ENCODE measurements around the gene SERPINH1. TPM values are rescaled to one million over a fixed set of nuclear protein-coding genes. Genes with fewer than 3 reads are reported as not detected.
A peak's percentile ranks its signal among the peaks of the same experiment; 100 is the strongest.

Gene SERPINH1
- total and polyA plus RNA-seq, 4 donors = 112 to 585 (median 287) TPM

- Histone ChIP-seq H3K9ac (ENCODE audit: insufficient read depth in 1 of 2, low read length in 2 of 2) (no peak overlapping the region), H3K27ac (ENCODE audit: low read depth in 1 of 2, low read length in 1 of 2) (peak overlapping the region in 1 of 2 donors; percentile 77), H3K27me3 (ENCODE audit: control insufficient read depth in 3 of 3, insufficient read depth in 3 of 3, low read length in 2 of 3) (no peaks in the 10 kb centered on the region), H3K4me3 (no peak overlapping the region), H3K4me1 (ENCODE audit: control insufficient read depth in 5 of 5, insufficient read depth in 5 of 5, low read length in 5 of 5) (peaks cover 0 to 11% (median 0%) of the 10 kb centered on the region in 5 donors), H3K9me3 (ENCODE audit: control insufficient read depth in 4 of 4, insufficient read depth in 3 of 4, low read length in 3 of 4) (peaks cover 0 to 2% (median 0%) of the 10 kb centered on the region in 4 donors), H3K36me3 (ENCODE audit: control insufficient read depth in 4 of 4, insufficient read depth in 4 of 4, low read length in 4 of 4) (peaks cover 7 to 24% (median 9%) of the 10 kb centered on the region in 4 donors)
- DNase-seq = peak; percentile 51 to 62 (median 52)
- WGBS, 2 donors = 8 to 10% methylated on average over 8 of the region's 8 CpGs
- peak; percentile 72 for ATAC-seq (ENCODE audit: insufficient read depth, low FRiP score)
- TF ChIP-seq CTCF (IDR thresholded peaks at IDR 0.05; ENCODE audit: control extremely low read depth, extremely low read depth) = no peak
These were observed 14.5 kb downstream of the SERPINH1 start for GRCh38 chr11:75576499-75576918.

- DNase-seq (no peak), ATAC-seq (ENCODE audit: insufficient read depth, low FRiP score) (no peak)
- Histone ChIP-seq H3K4me1 (ENCODE audit: control insufficient read depth in 5 of 5, insufficient read depth in 5 of 5, low read length in 5 of 5) (peaks cover 0 to 16% (median 1%) of the 10 kb centered on the region in 5 donors), H3K27me3 (ENCODE audit: control insufficient read depth in 3 of 3, insufficient read depth in 3 of 3, low read length in 2 of 3) (no peaks in the 10 kb centered on the region), H3K4me3 (no peak overlapping the region), H3K9ac (ENCODE audit: insufficient read depth in 1 of 2, low read length in 2 of 2) (no peak overlapping the region), H3K27ac (ENCODE audit: low read depth in 1 of 2, low read length in 1 of 2) (peak overlapping the region in 1 of 2 donors; percentile 77), H3K9me3 (ENCODE audit: control insufficient read depth in 4 of 4, insufficient read depth in 3 of 4, low read length in 3 of 4) (peaks cover 0 to 2% (median 0%) of the 10 kb centered on the region in 4 donors), H3K36me3 (ENCODE audit: control insufficient read depth in 4 of 4, insufficient read depth in 4 of 4, low read length in 4 of 4) (peaks cover under 1 to 17% (median 3%) of the 10 kb centered on the region in 4 donors)
- TF ChIP-seq CTCF (IDR thresholded peaks at IDR 0.05; ENCODE audit: control extremely low read depth, extremely low read depth) = no peak
- WGBS, 2 donors = 16 to 27% methylated on average over 10 of the region's 10 CpGs
These were observed 15.2 kb downstream of the SERPINH1 start for GRCh38 chr11:75577207-75577606.

- Histone ChIP-seq H3K4me3 (no peak overlapping the region), H3K9me3 (ENCODE audit: control insufficient read depth in 4 of 4, insufficient read depth in 3 of 4, low read length in 3 of 4) (peaks cover 0 to 2% (median 0%) of the 10 kb centered on the region in 4 donors), H3K27ac (ENCODE audit: low read depth in 1 of 2, low read length in 1 of 2) (no peak overlapping the region), H3K4me1 (ENCODE audit: control insufficient read depth in 5 of 5, insufficient read depth in 5 of 5, low read length in 5 of 5) (peaks cover 0 to 20% (median 9%) of the 10 kb centered on the region in 5 donors), H3K9ac (ENCODE audit: insufficient read depth in 1 of 2, low read length in 2 of 2) (no peak overlapping the region), H3K36me3 (ENCODE audit: control insufficient read depth in 4 of 4, insufficient read depth in 4 of 4, low read length in 4 of 4) (peaks cover 0 to 2% (median 0%) of the 10 kb centered on the region in 4 donors), H3K27me3 (ENCODE audit: control insufficient read depth in 3 of 3, insufficient read depth in 3 of 3, low read length in 2 of 3) (no peaks in the 10 kb centered on the region)
- no peak for TF ChIP-seq CTCF (IDR thresholded peaks at IDR 0.05; ENCODE audit: control extremely low read depth, extremely low read depth)
- ATAC-seq (ENCODE audit: insufficient read depth, low FRiP score) (no peak), DNase-seq (no peak)
- 24 to 36% methylated on average over 1 of the region's 1 CpG for WGBS, 2 donors
These were observed 16.9 kb downstream of the SERPINH1 start for GRCh38 chr11:75578977-75579376.

- H3K9ac ChIP-seq (ENCODE audit: insufficient read depth in 1 of 2, low read length in 2 of 2) = no peak overlapping the region
- peaks cover 0 to 2% (median 0%) of the 10 kb centered on the region in 4 donors for H3K9me3 ChIP-seq (ENCODE audit: control insufficient read depth in 4 of 4, insufficient read depth in 3 of 4, low read length in 3 of 4)
- 86 to 95% methylated on average over 1 of the region's 1 CpG for WGBS, 2 donors
- peaks cover 0 to 25% (median 13%) of the 10 kb centered on the region in 5 donors for H3K4me1 ChIP-seq (ENCODE audit: control insufficient read depth in 5 of 5, insufficient read depth in 5 of 5, low read length in 5 of 5)
- no peak overlapping the region for H3K27ac ChIP-seq (ENCODE audit: low read depth in 1 of 2, low read length in 1 of 2)
- no peak for ATAC-seq (ENCODE audit: insufficient read depth, low FRiP score)
- H3K27me3 ChIP-seq (ENCODE audit: control insufficient read depth in 3 of 3, insufficient read depth in 3 of 3, low read length in 2 of 3) = no peaks in the 10 kb centered on the region
- no peak for DNase-seq
- H3K36me3 ChIP-seq (ENCODE audit: control insufficient read depth in 4 of 4, insufficient read depth in 4 of 4, low read length in 4 of 4) = no peaks in the 10 kb centered on the region
- TF ChIP-seq CTCF (IDR thresholded peaks at IDR 0.05; ENCODE audit: control extremely low read depth, extremely low read depth) = no peak
- H3K4me3 ChIP-seq = no peak overlapping the region
These were observed 17.8 kb downstream of the SERPINH1 start for GRCh38 chr11:75579841-75580240.

Measured in lung (tissue), 12 donors.